RWPE2 (cell line): ENCODE measurements around the gene UBE2K.

Experiments
- ATAC-seq: fragments of 200-7000 bp; cut with Tn5 transposase; 3 replicates; pipeline ENCODE4 v1.9.1; 2021; ENCODE audit warnings: low read depth
- DNase-seq: peaks from one replicate; pipeline ENCODE4 v3.0.0-alpha.2; 2020; ENCODE audit warnings: low spot score
- H3K27ac ChIP-seq: fragments of 450-650 bp; 2 replicates; pipeline ENCODE4 v1.5.1; 2017; ENCODE audit warnings: mild to moderate bottlenecking; ENCODE audit not compliant: poor library complexity, severe bottlenecking
- H3K27me3 ChIP-seq: fragments of 250-450 bp; sonication (Bioruptor Pico); 2 replicates; pipeline ENCODE4 v1.5.1; 2021; ENCODE audit warnings: mild to moderate bottlenecking, moderate library complexity; ENCODE audit not compliant: insufficient read depth, poor library complexity, severe bottlenecking
- H3K36me3 ChIP-seq: fragments of 250-450 bp; sonication (Bioruptor Pico); 2 replicates; pipeline ENCODE4 v1.5.1; 2020; ENCODE audit warnings: low read depth, mild to moderate bottlenecking, moderate library complexity
- H3K4me1 ChIP-seq: fragments of 250-450 bp; sonication (Bioruptor Pico); 2 replicates; pipeline ENCODE4 v1.5.1; 2021; ENCODE audit warnings: mild to moderate bottlenecking, moderate library complexity; ENCODE audit not compliant: insufficient read depth, poor library complexity, severe bottlenecking
- H3K4me3 ChIP-seq: fragments of 250-450 bp; sonication (Bioruptor Pico); 2 replicates; pipeline ENCODE4 v1.5.1; 2021; ENCODE audit warnings: mild to moderate bottlenecking, moderate library complexity; ENCODE audit not compliant: severe bottlenecking
- H3K9me3 ChIP-seq: fragments of 250-450 bp; sonication (Bioruptor Pico); 2 replicates; pipeline ENCODE4 v1.5.1; 2021; ENCODE audit warnings: mild to moderate bottlenecking, moderate library complexity; ENCODE audit not compliant: severe bottlenecking
- TF ChIP-seq, protein P1 (sequence below): fragments of 450-650 bp; IDR thresholded peaks from one replicate; pipeline ENCODE4 v1.5.1; 2017; ENCODE audit warnings: mild to moderate bottlenecking, moderate library complexity; ENCODE audit not compliant: poor library complexity, severe bottlenecking

The UBE2K gene

GRCh38 chr4:39745920-39746319 is 48.0 kb downstream of the UBE2K start:
- H3K27me3 ChIP-seq, result no peaks in the 10 kb centered on the region
- ATAC-seq (no peak), DNase-seq (no peak)
- H3K9me3 ChIP-seq, result no peaks in the 10 kb centered on the region
- no peaks in the 10 kb centered on the region for H3K4me1 ChIP-seq
- H3K36me3 ChIP-seq, result peaks cover 75% of the 10 kb centered on the region
- TF ChIP-seq, protein P1, sequence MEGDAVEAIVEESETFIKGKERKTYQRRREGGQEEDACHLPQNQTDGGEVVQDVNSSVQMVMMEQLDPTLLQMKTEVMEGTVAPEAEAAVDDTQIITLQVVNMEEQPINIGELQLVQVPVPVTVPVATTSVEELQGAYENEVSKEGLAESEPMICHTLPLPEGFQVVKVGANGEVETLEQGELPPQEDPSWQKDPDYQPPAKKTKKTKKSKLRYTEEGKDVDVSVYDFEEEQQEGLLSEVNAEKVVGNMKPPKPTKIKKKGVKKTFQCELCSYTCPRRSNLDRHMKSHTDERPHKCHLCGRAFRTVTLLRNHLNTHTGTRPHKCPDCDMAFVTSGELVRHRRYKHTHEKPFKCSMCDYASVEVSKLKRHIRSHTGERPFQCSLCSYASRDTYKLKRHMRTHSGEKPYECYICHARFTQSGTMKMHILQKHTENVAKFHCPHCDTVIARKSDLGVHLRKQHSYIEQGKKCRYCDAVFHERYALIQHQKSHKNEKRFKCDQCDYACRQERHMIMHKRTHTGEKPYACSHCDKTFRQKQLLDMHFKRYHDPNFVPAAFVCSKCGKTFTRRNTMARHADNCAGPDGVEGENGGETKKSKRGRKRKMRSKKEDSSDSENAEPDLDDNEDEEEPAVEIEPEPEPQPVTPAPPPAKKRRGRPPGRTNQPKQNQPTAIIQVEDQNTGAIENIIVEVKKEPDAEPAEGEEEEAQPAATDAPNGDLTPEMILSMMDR, result no peak
- no peak overlapping the region for H3K27ac ChIP-seq
- no peak overlapping the region for H3K4me3 ChIP-seq

DNA sequence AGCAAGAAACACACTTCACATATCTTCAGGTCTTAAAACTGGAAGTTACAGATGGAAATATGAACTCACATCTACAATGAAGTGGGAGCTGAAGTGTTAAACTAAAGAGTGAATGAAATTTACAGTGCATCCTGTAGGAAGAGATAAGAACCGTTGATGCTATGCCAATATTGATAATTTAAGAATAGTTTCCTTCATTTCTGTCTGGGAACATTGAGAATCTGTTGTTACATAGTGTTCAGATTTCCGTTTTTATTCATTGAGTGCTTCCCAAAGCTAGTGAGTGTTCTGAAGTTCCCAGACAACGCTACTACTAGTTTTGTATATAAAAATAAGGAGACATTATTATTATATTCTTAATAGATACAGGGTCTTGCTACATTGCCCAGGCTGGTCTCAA is 52.3 kb downstream of the UBE2K start:
- no peaks in the 10 kb centered on the region for H3K27me3 ChIP-seq
- H3K27ac ChIP-seq, result no peak overlapping the region
- no peak overlapping the region for H3K4me3 ChIP-seq
- DNase-seq (no peak), ATAC-seq (no peak)
- no peaks in the 10 kb centered on the region for H3K4me1 ChIP-seq
- H3K9me3 ChIP-seq, result peaks cover 2% of the 10 kb centered on the region
- H3K36me3 ChIP-seq, result peaks cover 88% of the 10 kb centered on the region
- TF ChIP-seq, protein P1, result no peak

DNA sequence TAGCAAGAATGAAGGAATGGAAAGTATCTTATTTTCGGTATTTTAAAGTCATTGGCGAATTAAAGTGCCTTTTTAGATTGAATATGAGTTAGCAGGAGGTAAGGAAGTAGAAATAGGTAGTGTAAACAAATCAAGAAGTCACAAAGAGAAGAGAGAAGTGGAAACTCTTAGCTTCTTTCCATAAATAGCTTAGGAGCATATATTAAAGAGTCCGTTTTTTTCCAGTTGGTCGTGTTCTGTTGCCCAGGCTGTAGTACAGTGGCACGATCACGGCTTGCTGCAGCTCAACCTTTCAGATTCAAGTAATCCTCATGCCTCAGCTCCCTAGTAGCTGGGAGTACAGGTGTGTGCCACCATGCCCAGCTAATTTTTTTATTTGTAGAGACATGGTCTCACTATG is 56.4 kb downstream of the UBE2K start:
- Histone ChIP-seq H3K27ac (no peak overlapping the region), H3K4me3 (no peak overlapping the region), H3K36me3 (peaks cover 87% of the 10 kb centered on the region), H3K9me3 (peaks cover 2% of the 10 kb centered on the region), H3K4me1 (no peaks in the 10 kb centered on the region), H3K27me3 (no peaks in the 10 kb centered on the region)
- ATAC-seq (no peak), DNase-seq (no peak)
- TF ChIP-seq, protein P1, result no peak

DNA sequence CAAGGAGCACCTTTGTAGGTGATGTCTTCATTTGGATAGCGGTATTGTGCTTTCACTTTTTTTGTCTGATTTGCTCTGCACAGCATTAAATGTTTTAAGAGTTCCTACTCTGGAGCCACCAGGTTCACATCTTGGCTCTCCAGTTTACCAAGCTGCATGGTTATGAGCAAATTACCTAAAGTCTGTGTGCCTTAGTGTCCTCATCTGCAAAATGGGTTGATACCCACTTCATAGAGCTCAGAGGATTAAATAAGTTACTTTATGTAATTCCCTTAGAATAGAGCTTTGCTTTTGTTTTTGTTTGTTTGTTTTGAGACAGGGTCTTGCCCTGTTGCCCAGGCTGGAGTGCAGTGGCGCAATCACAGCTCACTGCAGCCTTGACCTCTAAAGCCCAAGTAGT is 58.2 kb downstream of the UBE2K start:
- H3K4me3 ChIP-seq, result no peak overlapping the region
- H3K4me1 ChIP-seq, result no peaks in the 10 kb centered on the region
- TF ChIP-seq, protein P1, result no peak
- ATAC-seq (no peak), DNase-seq (no peak)
- H3K36me3 ChIP-seq, result peaks cover 88% of the 10 kb centered on the region
- peaks cover 2% of the 10 kb centered on the region for H3K9me3 ChIP-seq
- no peaks in the 10 kb centered on the region for H3K27me3 ChIP-seq
- H3K27ac ChIP-seq, result no peak overlapping the region

- H3K36me3 ChIP-seq, result peaks cover 85% of the 10 kb centered on the region
- TF ChIP-seq, protein P1, result no peak
- H3K4me1 ChIP-seq, result no peaks in the 10 kb centered on the region
- no peak overlapping the region for H3K27ac ChIP-seq
- no peak overlapping the region for H3K4me3 ChIP-seq
- H3K9me3 ChIP-seq, result peaks cover 2% of the 10 kb centered on the region
- no peaks in the 10 kb centered on the region for H3K27me3 ChIP-seq
- ATAC-seq, result no peak
- no peak for DNase-seq
These were observed 60.2 kb downstream of the UBE2K start for GRCh38 chr4:39758176-39758575.
